ENCODE measurements around the gene ADAMTS2. TPM values are rescaled to one million over a fixed set of nuclear protein-coding genes. Genes with fewer than 3 reads are reported as not detected.
"Not testable (repeated sequence)": the region's sequence is repeated elsewhere in the genome, so short reads cannot be mapped to it uniquely, and the experiment has no call there.

ADAMTS2 gene
- total and polyA plus RNA-seq, 2 donors, result 22.8 to 80.9 TPM

GRCh38 chr5:179292202-179292601 lies 53.1 kb downstream of the ADAMTS2 start:
- Histone ChIP-seq H3K27ac (ENCODE audit: low read depth) (no peak overlapping the region), H3K4me3 (ENCODE audit: low read depth, low read length) (no peak overlapping the region), H3K4me1 (ENCODE audit: insufficient read depth) (no peaks in the 10 kb centered on the region), H3K36me3 (ENCODE audit: insufficient read depth) (no peaks in the 10 kb centered on the region)
- no peak for DNase-seq (ENCODE audit: extremely low spot score)
- 89% methylated on average over 7 of the region's 7 CpGs for WGBS

- WGBS, result 88% methylated on average over 19 of the region's 19 CpGs
- Histone ChIP-seq H3K4me1 (ENCODE audit: insufficient read depth) (no peaks in the 10 kb centered on the region), H3K27ac (ENCODE audit: low read depth) (no peak overlapping the region), H3K36me3 (ENCODE audit: insufficient read depth) (no peaks in the 10 kb centered on the region), H3K4me3 (ENCODE audit: low read depth, low read length) (no peak overlapping the region)
- no peak for DNase-seq (ENCODE audit: extremely low spot score)
Observed at GRCh38 chr5:179290681-179291540, 54.4 kb downstream of the ADAMTS2 start.

GRCh38 chr5:179289756-179290385 lies 55.4 kb downstream of the ADAMTS2 start:
- no peaks in the 10 kb centered on the region for H3K4me1 ChIP-seq (ENCODE audit: insufficient read depth)
- 91% methylated on average over 13 of the region's 13 CpGs for WGBS
- DNase-seq (ENCODE audit: extremely low spot score), result no peak
- no peak overlapping the region for H3K4me3 ChIP-seq (ENCODE audit: low read depth, low read length)
- H3K27ac ChIP-seq (ENCODE audit: low read depth), result no peak overlapping the region
- no peaks in the 10 kb centered on the region for H3K36me3 ChIP-seq (ENCODE audit: insufficient read depth)

- H3K36me3 ChIP-seq (ENCODE audit: insufficient read depth), result no peaks in the 10 kb centered on the region
- H3K4me1 ChIP-seq (ENCODE audit: insufficient read depth), result no peaks in the 10 kb centered on the region
- no peak overlapping the region for H3K27ac ChIP-seq (ENCODE audit: low read depth)
- no peak overlapping the region for H3K4me3 ChIP-seq (ENCODE audit: low read depth, low read length)
- WGBS, result 93% methylated on average over 11 of the region's 11 CpGs
- DNase-seq (ENCODE audit: extremely low spot score), result no peak
Observed at GRCh38 chr5:179288809-179289185, 56.5 kb downstream of the ADAMTS2 start.

- 71% methylated on average over 21 of the region's 21 CpGs for WGBS
- H3K27ac ChIP-seq (ENCODE audit: low read depth), result no peak overlapping the region
- DNase-seq (ENCODE audit: extremely low spot score), result no peak
Observed at GRCh38 chr5:179288101-179288808, 57.0 kb downstream of the ADAMTS2 start.

GRCh38 chr5:179287631-179288030 lies 57.6 kb downstream of the ADAMTS2 start:
- Histone ChIP-seq H3K4me1 (ENCODE audit: insufficient read depth) (no peaks in the 10 kb centered on the region), H3K36me3 (ENCODE audit: insufficient read depth) (no peaks in the 10 kb centered on the region), H3K4me3 (ENCODE audit: low read depth, low read length) (no peak overlapping the region), H3K27ac (ENCODE audit: low read depth) (no peak overlapping the region)
- DNase-seq (ENCODE audit: extremely low spot score), result no peak
- WGBS, result 86% methylated on average over 10 of the region's 10 CpGs

More at GRCh38 chr5:179288101-179288808, 57.0 kb downstream of the ADAMTS2 start:
- no peak overlapping the region for H3K4me3 ChIP-seq (ENCODE audit: low read depth, low read length)
- H3K36me3 ChIP-seq (ENCODE audit: insufficient read depth), result no peaks in the 10 kb centered on the region
- no peaks in the 10 kb centered on the region for H3K4me1 ChIP-seq (ENCODE audit: insufficient read depth)

GRCh38 chr5:179287071-179287470 lies 58.2 kb downstream of the ADAMTS2 start:
- WGBS, result 88% methylated on average over 13 of the region's 13 CpGs
- Histone ChIP-seq H3K27ac (ENCODE audit: low read depth) (no peak overlapping the region), H3K4me1 (ENCODE audit: insufficient read depth) (no peaks in the 10 kb centered on the region), H3K36me3 (ENCODE audit: insufficient read depth) (no peaks in the 10 kb centered on the region), H3K4me3 (ENCODE audit: low read depth, low read length) (no peak overlapping the region)
- DNase-seq (ENCODE audit: extremely low spot score), result no peak

- DNase-seq (ENCODE audit: extremely low spot score); H3K27ac ChIP-seq (ENCODE audit: low read depth); H3K36me3 ChIP-seq (ENCODE audit: insufficient read depth); H3K4me3 ChIP-seq (ENCODE audit: low read depth, low read length); H3K4me1 ChIP-seq (ENCODE audit: insufficient read depth): not testable (repeated sequence)
- 91% methylated on average over 11 of the region's 11 CpGs for WGBS
Observed at GRCh38 chr5:179285776-179286162, 59.5 kb downstream of the ADAMTS2 start.

GRCh38 chr5:179284751-179285631 lies 60.3 kb downstream of the ADAMTS2 start:
- Histone ChIP-seq H3K27ac (ENCODE audit: low read depth) (no peak overlapping the region), H3K4me1 (ENCODE audit: insufficient read depth) (no peaks in the 10 kb centered on the region), H3K36me3 (ENCODE audit: insufficient read depth) (no peaks in the 10 kb centered on the region), H3K4me3 (ENCODE audit: low read depth, low read length) (no peak overlapping the region)
- WGBS, result 49% methylated on average over 23 of the region's 23 CpGs
- DNase-seq (ENCODE audit: extremely low spot score), result no peak

GRCh38 chr5:179283908-179284307 lies 61.4 kb downstream of the ADAMTS2 start:
- not testable (repeated sequence) for H3K4me3 ChIP-seq (ENCODE audit: low read depth, low read length); H3K4me1 ChIP-seq (ENCODE audit: insufficient read depth); DNase-seq (ENCODE audit: extremely low spot score); H3K27ac ChIP-seq (ENCODE audit: low read depth); H3K36me3 ChIP-seq (ENCODE audit: insufficient read depth)
- 94% methylated on average over 10 of the region's 10 CpGs for WGBS

GRCh38 chr5:179281694-179282093 lies 63.6 kb downstream of the ADAMTS2 start:
- WGBS, result 98% methylated on average over 1 of the region's 1 CpG
- Histone ChIP-seq H3K4me3 (ENCODE audit: low read depth, low read length) (no peak overlapping the region), H3K4me1 (ENCODE audit: insufficient read depth) (no peaks in the 10 kb centered on the region), H3K27ac (ENCODE audit: low read depth) (no peak overlapping the region), H3K36me3 (ENCODE audit: insufficient read depth) (no peaks in the 10 kb centered on the region)
- DNase-seq (ENCODE audit: extremely low spot score), result no peak

GRCh38 chr5:179280095-179280490 lies 65.2 kb downstream of the ADAMTS2 start:
- Histone ChIP-seq H3K4me3 (ENCODE audit: low read depth, low read length) (no peak overlapping the region), H3K27ac (ENCODE audit: low read depth) (no peak overlapping the region), H3K36me3 (ENCODE audit: insufficient read depth) (no peaks in the 10 kb centered on the region), H3K4me1 (ENCODE audit: insufficient read depth) (no peaks in the 10 kb centered on the region)
- DNase-seq (ENCODE audit: extremely low spot score), result no peak
- 92% methylated on average over 8 of the region's 8 CpGs for WGBS
